Sigmoid colon (tissue), 3 donors: ENCODE measurements around the gene DOCK3.

Experiments used
- CTCF ChIP-seq, 4 experiments: fragments of 450-650 bp in 3 of 4; fragments of 200-600 bp in 1 of 4; IDR thresholded peaks; one replicate each; pipeline ENCODE4 v1.5.1; 2016 to 2019; ENCODE audit warnings: antibody characterized with exemption in 4 of 4, mild to moderate bottlenecking in 3 of 4, moderate library complexity in 2 of 4
- POLR2A ChIP-seq, 2 donors: fragments of 450-650 bp; IDR thresholded peaks; one replicate each; pipeline ENCODE4 v1.6.1; 2016; ENCODE audit warnings: antibody characterized with exemption in 2 of 2, mild to moderate bottlenecking in 2 of 2, moderate library complexity in 2 of 2

DNA sequence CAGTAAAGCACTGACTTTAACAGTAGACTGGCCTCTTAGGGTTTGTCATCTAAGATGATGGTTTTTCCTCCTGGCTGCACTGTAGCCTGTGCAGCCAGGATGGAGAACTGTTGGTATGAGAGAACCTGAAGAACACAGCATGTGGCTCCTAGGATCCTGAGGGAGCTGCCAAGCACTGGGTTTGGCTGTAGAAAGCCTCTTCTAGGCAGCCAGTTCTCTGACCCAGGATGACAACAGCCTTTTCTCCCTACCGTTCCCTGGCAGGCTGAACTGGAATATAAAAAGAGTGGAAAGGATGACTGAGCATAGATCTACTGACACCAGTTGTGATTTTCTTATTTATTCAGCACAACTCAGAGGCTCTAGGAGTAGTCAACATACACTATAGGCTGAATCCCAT, 676.0 kb downstream of the DOCK3 start:
- TF ChIP-seq POLR2A (IDR thresholded peaks at IDR 0.05) (no peak), CTCF (IDR thresholded peaks at IDR 0.05) (no peak)
